GM19025 (cell line): Measurements from ENCODE around the gene GC.
"Not testable (repeated sequence)": the region's sequence is repeated elsewhere in the genome, so short reads cannot be mapped to it uniquely, and the experiment has no call there.

ENCODE experiments used
- ATAC-seq: cut with Tn5 transposase; IDR thresholded peaks from one replicate; pipeline ENCODE4 v1.9.1; 2021; ENCODE audit warnings: mild to moderate bottlenecking, low read depth, moderate library complexity; ENCODE audit not compliant: unreplicated experiment

Gene GC

GRCh38 chr4:71769434-71769833 is 14.4 kb downstream of the GC start:
- ATAC-seq: no peak

- no peak for ATAC-seq
These were observed 15.8 kb downstream of the GC start for GRCh38 chr4:71768123-71768522.

- ATAC-seq: no peak
These were observed 18.0 kb downstream of the GC start for GRCh38 chr4:71765821-71766383.

- no peak for ATAC-seq
These were observed 18.5 kb downstream of the GC start for GRCh38 chr4:71765350-71765749.

GRCh38 chr4:71752383-71753042 is 31.4 kb downstream of the GC start:
- no peak for ATAC-seq

- no peak for ATAC-seq
These were observed 34.8 kb downstream of the GC start for GRCh38 chr4:71749008-71749594.

- no peak for ATAC-seq
These were observed 37.5 kb downstream of the GC start for GRCh38 chr4:71746379-71746778.

- ATAC-seq: not testable (repeated sequence)
These were observed 45.1 kb downstream of the GC start for GRCh38 chr4:71738782-71739181.

GRCh38 chr4:71732706-71733105 is 51.2 kb downstream of the GC start:
- ATAC-seq: no peak

GRCh38 chr4:71732066-71732465 is 51.8 kb downstream of the GC start:
- ATAC-seq: no peak

GRCh38 chr4:71729856-71730255 is 54.0 kb downstream of the GC start:
- ATAC-seq: no peak

GRCh38 chr4:71713611-71714203 is 70.2 kb downstream of the GC start:
- no peak for ATAC-seq

GRCh38 chr4:71711985-71712348 is 71.9 kb downstream of the GC start:
- ATAC-seq: no peak

GRCh38 chr4:71711044-71711984 is 72.6 kb downstream of the GC start:
- ATAC-seq: no peak

- no peak for ATAC-seq
These were observed 73.9 kb downstream of the GC start for GRCh38 chr4:71709961-71710360.

- no peak for ATAC-seq
These were observed 85.7 kb downstream of the GC start for GRCh38 chr4:71698141-71698540.

- ATAC-seq: no peak
These were observed 86.8 kb downstream of the GC start for GRCh38 chr4:71697031-71697430.

- ATAC-seq: no peak
These were observed 88.9 kb downstream of the GC start for GRCh38 chr4:71694961-71695360.

GRCh38 chr4:71692963-71693362 is 90.9 kb downstream of the GC start:
- no peak for ATAC-seq

- ATAC-seq: no peak
These were observed 91.7 kb downstream of the GC start for GRCh38 chr4:71692198-71692597.
